Measurements from ENCODE around the gene BEX2.

DNA sequence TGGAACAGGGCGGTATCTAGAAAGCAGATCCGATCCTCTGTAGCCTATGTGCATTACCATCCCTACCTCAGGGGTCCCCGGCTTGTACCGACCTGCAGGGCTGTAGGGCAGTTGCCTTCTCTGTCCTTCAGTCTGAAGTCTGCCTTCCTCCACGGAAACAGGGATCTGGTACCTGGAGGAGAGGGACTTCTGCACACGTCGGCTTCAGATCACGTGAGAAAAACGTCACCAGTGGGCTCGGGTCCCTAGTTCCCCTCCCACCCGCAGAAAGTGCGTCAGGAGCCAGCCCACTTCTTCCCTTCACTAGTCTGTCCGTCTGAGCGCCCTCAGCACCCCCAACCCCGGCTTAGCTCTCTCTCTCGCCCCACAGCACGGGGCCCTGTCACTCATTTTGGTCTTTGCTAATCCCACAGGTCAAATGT, 34.2 kb downstream of the BEX2 start, which contains the start of gene TCEAL5:
- TF ChIP-seq TAF1 (IDR thresholded peaks at IDR 0.05; ENCODE audit: low read depth) = no peak
- TF ChIP-seq EP300 (IDR thresholded peaks at IDR 0.05; ENCODE audit: borderline replicate concordance) = no peak
- TF ChIP-seq EGR1 (IDR thresholded peaks at IDR 0.05) = no peak
- TF ChIP-seq RAD21 (IDR thresholded peaks at IDR 0.05; ENCODE audit: low read depth) = no peak
- TF ChIP-seq NFIC (IDR thresholded peaks at IDR 0.05) = no peak
